BE2C (cell line): Measurements from ENCODE around the gene SH3D19.

Experiments used
- DNase-seq: peaks from one replicate; pipeline ENCODE4 v3.0.0-alpha.2; 2020
- H3K27me3 ChIP-seq: fragments of 250-450 bp; sonication (Bioruptor Pico); 2 replicates; pipeline ENCODE4 v1.5.1; 2020; ENCODE audit warnings: mild to moderate bottlenecking
- H3K36me3 ChIP-seq: fragments of 250-450 bp; sonication (Bioruptor Pico); 2 replicates; pipeline ENCODE4 v1.5.1; 2020; ENCODE audit warnings: mild to moderate bottlenecking
- H3K4me1 ChIP-seq: fragments of 250-450 bp; sonication (Bioruptor Pico); 2 replicates; pipeline ENCODE4 v1.5.1; 2020
- H3K4me3 ChIP-seq: 2 replicates; pipeline ENCODE4 v1.5.1; 2011; ENCODE audit warnings: low read depth, low read length
- H3K9me3 ChIP-seq: fragments of 250-450 bp; sonication (Bioruptor Pico); 2 replicates; pipeline ENCODE4 v1.5.1; 2020
- TF ChIP-seq, protein P1 (sequence below): IDR thresholded peaks from 2 replicates; pipeline ENCODE4 v1.5.1; 2012; ENCODE audit warnings: mild to moderate bottlenecking, low read depth, low read length

SH3D19 gene

GRCh38 chr4:151358266-151358665 lies 32.9 kb upstream of the SH3D19 start:
- H3K4me1 ChIP-seq: no peaks in the 10 kb centered on the region
- no peaks in the 10 kb centered on the region for H3K36me3 ChIP-seq
- DNase-seq: no peak
- H3K27me3 ChIP-seq: no peaks in the 10 kb centered on the region
- H3K4me3 ChIP-seq: no peak overlapping the region
- H3K9me3 ChIP-seq: no peaks in the 10 kb centered on the region
- TF ChIP-seq, protein P1, sequence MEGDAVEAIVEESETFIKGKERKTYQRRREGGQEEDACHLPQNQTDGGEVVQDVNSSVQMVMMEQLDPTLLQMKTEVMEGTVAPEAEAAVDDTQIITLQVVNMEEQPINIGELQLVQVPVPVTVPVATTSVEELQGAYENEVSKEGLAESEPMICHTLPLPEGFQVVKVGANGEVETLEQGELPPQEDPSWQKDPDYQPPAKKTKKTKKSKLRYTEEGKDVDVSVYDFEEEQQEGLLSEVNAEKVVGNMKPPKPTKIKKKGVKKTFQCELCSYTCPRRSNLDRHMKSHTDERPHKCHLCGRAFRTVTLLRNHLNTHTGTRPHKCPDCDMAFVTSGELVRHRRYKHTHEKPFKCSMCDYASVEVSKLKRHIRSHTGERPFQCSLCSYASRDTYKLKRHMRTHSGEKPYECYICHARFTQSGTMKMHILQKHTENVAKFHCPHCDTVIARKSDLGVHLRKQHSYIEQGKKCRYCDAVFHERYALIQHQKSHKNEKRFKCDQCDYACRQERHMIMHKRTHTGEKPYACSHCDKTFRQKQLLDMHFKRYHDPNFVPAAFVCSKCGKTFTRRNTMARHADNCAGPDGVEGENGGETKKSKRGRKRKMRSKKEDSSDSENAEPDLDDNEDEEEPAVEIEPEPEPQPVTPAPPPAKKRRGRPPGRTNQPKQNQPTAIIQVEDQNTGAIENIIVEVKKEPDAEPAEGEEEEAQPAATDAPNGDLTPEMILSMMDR: no peak

DNA sequence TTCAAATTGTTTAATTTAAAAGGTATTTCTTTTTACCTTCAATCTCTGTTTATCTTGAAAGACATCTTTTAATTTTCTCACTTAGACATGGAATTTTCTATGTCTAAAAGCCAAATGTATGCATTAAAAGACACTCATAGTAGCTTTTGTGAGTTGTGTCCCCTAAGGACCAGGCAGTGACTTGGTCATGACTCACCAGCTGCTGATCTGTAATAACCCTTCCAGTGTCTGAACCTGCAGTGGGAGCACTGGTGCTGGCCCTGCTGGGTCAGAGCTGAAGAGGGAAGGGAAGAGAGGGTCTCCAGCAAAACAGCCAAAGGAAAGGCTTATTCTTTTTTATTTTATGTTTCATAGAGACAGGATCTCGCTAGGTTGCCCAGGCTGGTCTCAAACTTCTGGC lies 31.1 kb upstream of the SH3D19 start:
- no peaks in the 10 kb centered on the region for H3K36me3 ChIP-seq
- H3K4me3 ChIP-seq: no peak overlapping the region
- H3K9me3 ChIP-seq: no peaks in the 10 kb centered on the region
- DNase-seq: no peak
- H3K27me3 ChIP-seq: no peaks in the 10 kb centered on the region
- H3K4me1 ChIP-seq: no peaks in the 10 kb centered on the region
- TF ChIP-seq, protein P1: no peak

DNA sequence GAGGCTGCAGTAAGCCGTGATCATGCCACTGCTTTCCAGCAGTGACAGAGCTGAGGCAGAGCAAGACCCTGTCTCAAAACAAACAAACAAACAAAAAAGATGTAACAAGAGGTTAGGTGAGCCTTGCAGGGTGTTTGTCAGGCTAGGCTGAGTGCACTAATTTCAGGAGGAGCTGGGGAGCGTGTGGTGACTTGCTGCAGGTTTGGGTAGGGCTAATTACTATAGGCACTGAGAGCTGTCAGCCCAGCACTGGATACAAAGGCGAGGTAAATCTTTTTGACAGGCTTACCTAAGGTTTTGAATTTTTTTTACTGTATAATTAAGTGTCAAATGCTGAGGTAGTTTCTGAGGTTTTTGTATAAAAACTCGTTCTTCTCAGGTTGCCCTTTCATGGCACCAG lies 29.8 kb upstream of the SH3D19 start:
- no peak for DNase-seq

DNA sequence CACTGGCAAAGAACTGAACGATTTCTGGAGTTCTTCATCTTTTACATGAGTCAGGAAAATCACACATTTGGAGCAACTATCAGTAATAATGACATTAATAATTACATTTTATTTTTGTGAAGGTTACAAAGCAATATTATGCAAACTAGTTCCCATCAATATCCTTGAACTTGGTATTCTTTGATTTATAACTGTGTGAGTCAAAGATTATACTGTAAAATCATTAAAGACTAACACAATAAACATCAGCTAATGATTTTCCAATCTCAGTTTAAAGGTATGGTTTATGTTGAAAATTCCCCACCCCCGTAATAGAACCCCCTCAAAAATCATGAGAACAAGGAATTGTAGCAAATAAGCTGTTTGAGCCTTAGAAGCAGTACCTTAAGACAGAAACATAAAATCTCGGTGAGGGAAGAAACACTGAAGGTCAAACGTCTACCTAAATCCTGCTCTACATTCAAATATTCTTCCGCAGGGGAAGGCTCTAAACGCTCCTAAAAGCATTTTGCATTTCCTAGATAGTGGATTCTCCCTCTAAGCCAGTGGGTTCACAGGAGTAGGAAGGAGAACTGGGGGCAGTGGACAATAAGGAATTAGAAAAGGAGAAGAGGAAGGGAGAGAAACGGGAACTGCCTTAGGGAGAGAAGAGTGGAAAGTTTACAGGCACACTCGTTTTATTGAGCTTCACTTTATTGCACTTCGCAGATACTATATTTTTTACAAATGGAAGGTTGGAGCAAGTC lies 22.3 kb upstream of the SH3D19 start:
- Histone ChIP-seq H3K4me3 (no peak overlapping the region), H3K27me3 (no peaks in the 10 kb centered on the region), H3K9me3 (no peaks in the 10 kb centered on the region; the same call in 1 of the 2 replicates), H3K4me1 (no peaks in the 10 kb centered on the region), H3K36me3 (no peaks in the 10 kb centered on the region)
- TF ChIP-seq, protein P1: no peak
- DNase-seq: no peak

More for the DNA sequence above, 29.8 kb upstream of the SH3D19 start:
- Histone ChIP-seq H3K4me1 (no peaks in the 10 kb centered on the region), H3K9me3 (no peaks in the 10 kb centered on the region), H3K27me3 (no peaks in the 10 kb centered on the region), H3K36me3 (no peaks in the 10 kb centered on the region), H3K4me3 (no peak overlapping the region)
- TF ChIP-seq, protein P1: no peak

DNA sequence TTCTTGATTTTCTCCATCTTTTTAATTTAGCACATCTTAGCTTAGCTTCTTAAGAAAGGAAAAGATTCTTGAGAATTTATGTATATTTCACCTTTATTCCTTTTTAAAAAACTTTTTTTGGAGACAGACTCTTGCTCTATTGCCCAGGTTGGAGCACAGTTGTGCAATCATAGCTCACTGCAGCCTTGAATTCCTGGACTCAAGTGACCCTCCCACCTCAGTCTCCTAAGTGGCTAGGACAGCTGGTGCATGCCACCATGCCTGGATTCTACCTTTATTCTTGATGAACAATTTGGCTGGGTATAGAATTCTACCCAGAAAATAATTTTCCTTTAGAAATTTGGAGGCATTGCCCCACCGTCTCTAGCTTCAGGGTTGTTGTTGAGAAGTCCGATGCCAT lies 19.5 kb upstream of the SH3D19 start:
- H3K4me3 ChIP-seq: no peak overlapping the region
- TF ChIP-seq, protein P1: no peak
- no peaks in the 10 kb centered on the region; the same call in 1 of the 2 replicates for H3K9me3 ChIP-seq
- H3K27me3 ChIP-seq: no peaks in the 10 kb centered on the region
- no peak for DNase-seq
- H3K36me3 ChIP-seq: no peaks in the 10 kb centered on the region
- no peaks in the 10 kb centered on the region for H3K4me1 ChIP-seq

- H3K4me3 ChIP-seq: no peak overlapping the region
- no peak for DNase-seq
- no peaks in the 10 kb centered on the region for H3K4me1 ChIP-seq
- H3K9me3 ChIP-seq: no peaks in the 10 kb centered on the region; the same call in 1 of the 2 replicates
- TF ChIP-seq, protein P1: no peak
- H3K36me3 ChIP-seq: no peaks in the 10 kb centered on the region
- no peaks in the 10 kb centered on the region for H3K27me3 ChIP-seq
Observed at GRCh38 chr4:151340751-151341385, 15.5 kb upstream of the SH3D19 start.
